Vagina (tissue), 2 donors: ENCODE measurements around the gene EHD2.

Experiments
- POLR2A ChIP-seq, 2 donors: fragments of 450-650 bp; IDR thresholded peaks; one replicate each; pipeline ENCODE4 v1.6.1; 2017; ENCODE audit warnings: antibody characterized with exemption in 2 of 2, mild to moderate bottlenecking in 2 of 2, moderate library complexity in 2 of 2
- TF ChIP-seq, protein P1 (sequence below), 3 experiments: fragments of 450-650 bp in 2 of 3; fragments of 200-600 bp in 1 of 3; sonication (generic) in 1 of 3; IDR thresholded peaks; one replicate each; pipeline ENCODE4 v1.5.1; 2017 to 2019; ENCODE audit warnings: antibody characterized with exemption in 3 of 3, mild to moderate bottlenecking in 2 of 3, moderate library complexity in 2 of 3

- TF ChIP-seq POLR2A (IDR thresholded peaks at IDR 0.05), result no peak
- TF ChIP-seq, protein P1, sequence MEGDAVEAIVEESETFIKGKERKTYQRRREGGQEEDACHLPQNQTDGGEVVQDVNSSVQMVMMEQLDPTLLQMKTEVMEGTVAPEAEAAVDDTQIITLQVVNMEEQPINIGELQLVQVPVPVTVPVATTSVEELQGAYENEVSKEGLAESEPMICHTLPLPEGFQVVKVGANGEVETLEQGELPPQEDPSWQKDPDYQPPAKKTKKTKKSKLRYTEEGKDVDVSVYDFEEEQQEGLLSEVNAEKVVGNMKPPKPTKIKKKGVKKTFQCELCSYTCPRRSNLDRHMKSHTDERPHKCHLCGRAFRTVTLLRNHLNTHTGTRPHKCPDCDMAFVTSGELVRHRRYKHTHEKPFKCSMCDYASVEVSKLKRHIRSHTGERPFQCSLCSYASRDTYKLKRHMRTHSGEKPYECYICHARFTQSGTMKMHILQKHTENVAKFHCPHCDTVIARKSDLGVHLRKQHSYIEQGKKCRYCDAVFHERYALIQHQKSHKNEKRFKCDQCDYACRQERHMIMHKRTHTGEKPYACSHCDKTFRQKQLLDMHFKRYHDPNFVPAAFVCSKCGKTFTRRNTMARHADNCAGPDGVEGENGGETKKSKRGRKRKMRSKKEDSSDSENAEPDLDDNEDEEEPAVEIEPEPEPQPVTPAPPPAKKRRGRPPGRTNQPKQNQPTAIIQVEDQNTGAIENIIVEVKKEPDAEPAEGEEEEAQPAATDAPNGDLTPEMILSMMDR (IDR thresholded peaks at IDR 0.05), result no peak
Observed at GRCh38 chr19:47730910-47731309, 17.7 kb downstream of the EHD2 start.
